ENCODE results near the gene RBFOX2.
"Not testable (repeated sequence)": the region's sequence is repeated elsewhere in the genome, so short reads cannot be mapped to it uniquely, and the experiment has no call there.

The RBFOX2 gene

DNA sequence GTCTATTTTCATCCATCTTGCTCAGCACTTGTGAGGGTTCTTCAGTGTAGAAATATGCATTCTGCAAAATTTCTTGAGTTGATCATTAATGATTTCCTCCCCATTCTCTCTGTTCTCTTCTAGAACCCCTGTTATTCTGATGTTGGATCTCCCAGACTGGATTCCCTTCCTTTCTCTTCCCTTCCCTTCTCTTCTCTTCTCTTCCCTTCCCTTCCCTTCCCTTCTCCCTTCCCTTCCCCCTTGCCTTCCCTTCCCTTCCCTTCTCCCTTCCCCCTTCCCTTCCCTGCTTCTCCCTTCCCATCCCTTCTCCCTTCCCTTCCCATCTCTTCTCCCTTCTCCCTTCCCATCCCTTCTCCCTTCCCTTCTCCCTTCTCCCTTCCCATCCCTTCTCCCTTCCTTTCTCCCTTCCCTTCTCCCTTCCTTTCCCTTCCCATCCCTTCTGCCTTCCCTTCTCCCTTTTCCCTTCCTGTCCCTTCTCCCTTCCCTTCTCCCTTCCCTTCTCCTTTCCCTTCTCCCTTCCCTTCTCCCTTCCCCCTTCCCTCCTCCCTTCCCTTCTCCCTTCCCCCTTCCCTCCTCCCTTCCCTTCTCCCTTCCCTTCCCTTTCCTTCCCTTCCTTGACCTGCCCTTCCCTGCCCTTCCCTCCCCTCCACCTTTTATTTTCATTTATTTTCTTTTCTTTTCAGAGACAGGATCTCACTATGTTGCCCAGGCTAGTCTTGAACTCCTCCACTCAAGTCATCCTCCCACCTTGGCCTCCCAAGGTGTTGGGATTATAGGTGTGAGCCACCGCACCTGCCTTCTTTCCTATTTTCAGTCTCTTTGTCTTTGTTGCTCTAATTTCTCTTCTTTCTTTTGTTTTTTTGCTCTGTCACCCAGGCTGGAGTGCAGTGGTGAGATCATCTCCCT is 24.9 kb upstream of the RBFOX2 start:
- no peak for TF ChIP-seq POLR2A (IDR thresholded peaks at IDR 0.05; ENCODE audit: low read depth, low read length)
- no peak for DNase-seq (ENCODE audit: insufficient read length, low spot score)
- no peak for FAIRE-seq

DNA sequence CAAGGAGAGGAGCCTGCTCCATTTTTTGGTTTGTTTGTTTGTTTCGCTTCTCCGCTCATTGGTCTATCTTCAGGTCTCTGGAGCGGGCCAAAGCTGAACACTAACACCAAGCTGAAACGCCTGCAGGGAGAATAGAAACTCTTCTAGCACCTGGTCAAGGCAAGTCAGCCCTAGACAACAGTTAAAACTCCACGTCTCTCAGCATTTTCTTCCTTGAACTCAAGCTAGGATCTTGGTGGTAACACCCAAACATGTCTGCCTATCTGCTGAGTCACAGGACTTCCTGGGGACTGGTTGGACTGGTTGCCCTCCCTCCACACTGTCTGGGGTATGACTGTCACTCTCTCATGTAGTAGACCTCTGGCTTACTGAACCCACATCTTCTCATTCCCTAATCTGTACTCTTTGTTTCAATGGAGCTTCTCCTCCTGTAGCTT is 23.9 kb upstream of the RBFOX2 start:
- peak; percentile 36 for DNase-seq (ENCODE audit: insufficient read length, low spot score)
- TF ChIP-seq POLR2A (IDR thresholded peaks at IDR 0.05; ENCODE audit: low read depth, low read length): no peak
- FAIRE-seq: no peak

- no peak for FAIRE-seq
- no peak for TF ChIP-seq POLR2A (IDR thresholded peaks at IDR 0.05; ENCODE audit: low read depth, low read length)
- DNase-seq (ENCODE audit: insufficient read length, low spot score): no peak
Measured at GRCh38 chr22:36049678-36049997, 21.0 kb upstream of the RBFOX2 start.

DNA sequence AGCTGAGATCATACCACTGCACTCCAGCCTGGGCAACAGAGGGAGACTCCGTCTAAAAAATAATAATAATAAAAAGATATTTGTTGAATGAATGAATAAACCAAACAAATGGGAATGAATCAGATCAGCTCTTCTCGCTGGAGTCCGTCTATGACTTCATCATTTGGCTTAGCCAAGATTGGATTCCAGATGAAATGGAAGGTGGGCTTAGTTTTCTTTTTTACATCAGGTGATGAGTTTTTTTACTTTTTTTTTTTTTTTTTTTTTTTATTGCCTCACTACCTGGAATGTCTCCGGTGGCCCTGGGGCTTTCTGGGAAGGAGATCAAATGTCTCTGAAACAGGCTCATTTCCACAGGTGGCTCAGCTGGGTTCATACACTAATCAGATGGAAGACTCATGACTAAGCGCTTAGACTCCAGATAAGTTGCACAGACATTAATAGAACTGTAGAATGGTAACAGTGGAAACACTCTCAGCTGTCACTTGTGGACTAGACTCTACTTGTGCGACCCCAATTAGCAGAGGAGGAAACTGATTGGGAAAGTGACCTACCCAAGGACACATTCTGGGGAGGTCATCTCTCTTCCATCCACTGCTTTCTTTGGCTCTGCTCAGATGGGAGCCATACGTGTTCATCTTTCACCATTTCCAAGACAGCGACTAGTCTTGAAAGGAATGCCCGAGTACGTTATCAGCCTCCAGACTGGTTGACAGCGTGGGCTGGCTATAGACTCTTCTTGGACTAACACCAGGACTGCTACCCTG is 20.5 kb upstream of the RBFOX2 start:
- DNase-seq (ENCODE audit: insufficient read length, low spot score) (no peak), FAIRE-seq (no peak)
- no peak for TF ChIP-seq POLR2A (IDR thresholded peaks at IDR 0.05; ENCODE audit: low read depth, low read length)

DNA sequence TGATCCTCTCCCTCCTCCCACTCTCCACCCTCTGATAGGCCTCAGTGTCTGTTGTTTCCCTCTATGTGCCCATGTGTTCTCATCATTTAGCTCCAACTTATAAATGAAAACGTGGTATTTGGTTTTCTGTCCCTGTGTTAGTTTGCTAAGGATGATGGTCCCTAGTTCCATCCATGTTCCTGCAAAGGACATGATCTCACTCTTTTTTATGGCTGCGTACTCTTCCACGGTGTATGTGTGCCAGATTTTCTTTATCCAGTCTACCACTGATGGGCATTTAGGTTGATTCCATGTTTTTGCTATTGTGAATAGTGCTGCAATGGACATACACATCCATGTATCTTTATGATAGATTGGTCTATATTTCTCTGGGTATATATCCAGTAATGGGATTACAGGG is 15.9 kb upstream of the RBFOX2 start:
- DNase-seq (ENCODE audit: insufficient read length, low spot score); FAIRE-seq: not testable (repeated sequence)

GRCh38 chr22:36042240-36042639 is 13.6 kb upstream of the RBFOX2 start:
- DNase-seq (ENCODE audit: insufficient read length, low spot score): no peak
- TF ChIP-seq POLR2A (IDR thresholded peaks at IDR 0.05; ENCODE audit: low read depth, low read length): no peak
- FAIRE-seq: no peak

- FAIRE-seq: no peak
- TF ChIP-seq POLR2A (IDR thresholded peaks at IDR 0.05; ENCODE audit: low read depth, low read length): no peak
- DNase-seq (ENCODE audit: insufficient read length, low spot score): no peak
Measured at GRCh38 chr22:36039125-36039524, 10.5 kb upstream of the RBFOX2 start.

DNA sequence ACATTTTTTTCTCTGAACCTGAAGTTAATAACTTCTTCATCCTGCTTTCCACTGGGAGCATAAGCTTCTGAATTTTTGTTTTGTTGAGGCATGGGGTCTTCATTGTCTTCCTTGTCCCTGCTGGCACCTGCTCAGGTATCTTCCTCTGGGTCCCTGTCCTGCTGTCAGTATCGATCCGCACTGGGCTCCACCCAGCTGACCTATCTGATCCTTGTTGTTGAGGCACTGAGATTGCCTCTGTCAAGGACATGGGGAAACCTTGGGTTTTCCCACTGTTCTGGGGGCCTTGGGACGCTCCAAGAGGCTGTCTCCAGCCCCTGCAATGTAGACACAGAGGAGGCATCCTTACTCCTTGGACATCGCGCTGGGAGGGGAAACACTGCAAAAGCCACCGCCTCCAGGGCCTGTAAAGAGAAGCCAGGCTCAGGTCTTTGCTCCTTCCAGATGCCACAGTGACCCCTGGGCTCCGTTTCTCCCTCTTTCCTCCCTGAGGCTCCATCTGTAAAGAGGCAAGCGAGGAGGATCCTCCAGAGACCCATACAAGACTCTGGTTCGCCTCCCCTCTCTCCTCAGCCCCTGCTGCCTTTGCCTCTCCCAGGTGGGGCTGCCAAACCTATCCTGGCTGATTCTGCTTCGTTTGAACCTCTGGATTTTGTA is 8.6 kb upstream of the RBFOX2 start:
- DNase-seq (ENCODE audit: insufficient read length, low spot score): no peak

DNA sequence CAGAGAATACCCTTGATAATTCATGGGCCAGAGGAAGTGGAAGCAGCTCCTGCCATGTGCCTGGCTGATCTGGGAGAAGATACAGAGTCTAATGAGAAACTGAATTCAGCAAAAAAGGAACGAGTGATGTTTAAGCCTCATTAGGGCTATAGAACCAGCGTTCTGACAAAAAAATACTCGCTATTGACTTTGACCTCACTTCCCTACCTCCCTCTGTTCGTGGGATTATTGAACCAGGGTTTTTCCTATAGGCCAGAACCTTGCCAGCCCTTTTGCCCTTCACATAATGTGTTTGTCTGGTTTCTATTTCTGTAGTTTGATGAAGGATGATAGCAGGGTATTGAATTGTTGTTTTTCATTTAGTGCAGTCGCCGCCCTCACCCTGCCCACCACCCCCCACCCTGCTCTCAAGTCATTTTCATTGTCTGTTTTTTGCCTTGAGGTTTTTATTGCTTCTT is 7.6 kb upstream of the RBFOX2 start:
- FAIRE-seq: no peak
- no peak for TF ChIP-seq POLR2A (IDR thresholded peaks at IDR 0.05; ENCODE audit: low read depth, low read length)
- no peak for DNase-seq (ENCODE audit: insufficient read length, low spot score)

More for the DNA sequence above, 8.6 kb upstream of the RBFOX2 start:
- no peak for TF ChIP-seq POLR2A (IDR thresholded peaks at IDR 0.05; ENCODE audit: low read depth, low read length)
- no peak for FAIRE-seq

DNA sequence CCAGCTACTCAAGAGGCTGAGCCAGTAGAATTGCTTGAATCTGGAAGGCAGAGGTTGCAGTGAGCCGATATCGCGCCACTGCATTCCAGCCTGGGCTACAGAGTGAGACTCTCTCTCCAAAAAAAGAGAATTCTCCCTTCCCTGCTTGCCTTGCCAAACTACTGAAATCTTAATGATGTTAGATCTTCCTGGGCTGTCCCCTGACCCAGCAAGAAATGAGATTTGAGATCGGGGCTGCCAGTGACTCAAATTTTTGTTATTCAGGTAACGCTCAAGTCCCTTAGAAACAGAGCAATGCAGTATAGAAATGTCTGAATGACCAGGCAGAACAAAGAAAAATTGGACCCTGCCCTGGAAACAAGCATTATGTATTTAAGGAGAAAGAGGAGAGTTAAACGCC is 4.0 kb upstream of the RBFOX2 start:
- no peak for FAIRE-seq
- no peak for TF ChIP-seq POLR2A (IDR thresholded peaks at IDR 0.05; ENCODE audit: low read depth, low read length)
- DNase-seq (ENCODE audit: insufficient read length, low spot score): no peak

DNA sequence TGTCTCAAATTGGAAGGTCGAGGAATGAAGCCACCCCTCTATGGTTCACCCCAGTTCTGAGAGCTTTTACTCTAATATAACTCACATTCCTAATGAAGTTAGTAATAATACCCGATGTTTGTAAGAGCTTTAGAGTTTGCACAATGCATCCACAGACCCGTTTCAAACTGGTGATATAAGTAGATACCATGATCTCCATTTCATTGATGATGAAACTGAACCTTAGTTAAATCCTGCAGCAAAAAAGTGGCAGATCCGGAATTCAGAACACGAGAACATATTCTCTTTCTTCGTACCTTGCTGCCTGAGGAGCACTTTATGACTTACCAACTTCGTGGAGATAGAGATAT is 757 bp upstream of the RBFOX2 start:
- no peak for TF ChIP-seq POLR2A (IDR thresholded peaks at IDR 0.05; ENCODE audit: low read depth, low read length)
- no peak for DNase-seq (ENCODE audit: insufficient read length, low spot score)
- FAIRE-seq: no peak

DNA sequence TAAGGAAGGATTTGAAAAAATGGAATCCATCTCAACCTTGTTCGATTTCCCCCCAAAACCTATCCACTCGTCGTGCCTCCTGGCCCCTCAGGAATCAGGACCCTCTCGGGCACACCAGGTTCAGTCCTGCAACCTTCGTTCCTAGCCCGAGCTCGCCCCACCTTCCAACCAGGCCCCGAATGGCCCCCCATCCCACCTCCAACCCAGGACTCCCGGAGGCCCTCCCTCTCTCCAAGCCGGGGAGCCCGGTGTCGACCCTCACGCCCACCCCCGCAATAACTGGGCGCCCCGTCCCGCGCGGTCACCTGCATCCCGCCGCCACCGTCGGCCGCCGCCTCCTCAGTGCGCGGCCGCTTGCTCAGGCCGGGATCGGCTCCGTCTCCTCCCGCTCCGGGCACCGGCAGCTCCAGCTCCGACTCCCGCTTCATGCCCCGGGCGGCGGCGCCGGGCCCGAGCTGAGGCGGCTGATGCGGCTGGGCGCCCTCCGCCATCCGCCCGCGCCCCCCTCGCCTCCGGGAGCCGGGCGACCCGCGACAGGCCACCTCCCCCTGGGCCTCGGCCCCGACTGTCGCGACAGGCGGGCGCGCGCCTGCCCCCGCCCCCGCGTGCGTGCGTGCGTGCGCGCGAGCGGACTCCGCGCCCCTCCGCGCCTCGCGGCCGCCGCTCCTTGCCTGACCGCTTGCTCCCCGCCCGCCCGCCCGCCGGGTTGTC is 534 bp downstream of the RBFOX2 start:
- no peak; the same call in 1 of the 2 replicates for TF ChIP-seq POLR2A (IDR thresholded peaks at IDR 0.05; ENCODE audit: low read depth, low read length)
- FAIRE-seq (no peak), DNase-seq (ENCODE audit: insufficient read length, low spot score) (peak; percentile 27)

DNA sequence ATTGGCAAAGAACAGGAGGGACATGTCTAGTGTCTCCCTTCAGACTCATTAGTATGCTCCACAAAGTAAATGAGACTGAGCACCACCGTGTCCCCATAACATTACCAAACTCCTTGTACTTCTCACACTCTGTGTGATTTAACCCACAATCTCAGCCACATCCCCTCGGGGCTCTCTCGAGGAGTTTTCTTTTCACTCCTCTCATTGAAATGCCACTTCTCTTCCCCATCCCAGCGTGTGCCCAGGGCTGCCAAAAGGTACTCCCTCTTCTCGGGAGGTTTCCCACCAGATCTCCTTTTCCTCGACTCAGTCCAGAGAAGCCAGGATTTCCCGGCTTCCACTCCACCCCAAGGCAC is 1.1 kb downstream of the RBFOX2 start:
- FAIRE-seq: no peak
- no peak for DNase-seq (ENCODE audit: insufficient read length, low spot score)
- no peak for TF ChIP-seq POLR2A (IDR thresholded peaks at IDR 0.05; ENCODE audit: low read depth, low read length)

DNA sequence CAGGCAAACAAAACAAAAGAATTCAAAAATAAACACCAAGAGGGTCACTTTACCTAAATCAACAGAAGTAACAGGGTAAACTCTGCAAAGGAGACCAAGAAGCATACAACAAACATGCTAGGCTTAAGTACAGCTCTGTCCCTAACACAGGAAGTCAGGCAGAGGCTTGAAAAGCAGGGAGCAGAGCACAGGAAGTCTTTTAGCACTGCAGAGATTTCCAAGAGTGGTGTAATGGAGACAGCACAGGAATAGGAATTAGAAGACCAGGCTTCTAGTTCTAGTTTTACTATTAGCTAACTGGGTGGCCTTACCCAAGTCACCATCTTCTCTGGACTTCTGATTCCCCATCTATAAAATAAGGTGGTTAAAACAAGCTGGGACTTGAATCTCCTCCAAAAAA is 1.9 kb downstream of the RBFOX2 start:
- FAIRE-seq (peak; percentile 65), DNase-seq (ENCODE audit: insufficient read length, low spot score) (no peak)
- no peak for TF ChIP-seq POLR2A (IDR thresholded peaks at IDR 0.05; ENCODE audit: low read depth, low read length)
